Esophagus squamous epithelium (tissue), 4 donors: ENCODE measurements around the gene TNK1.

Experiments used
- CTCF ChIP-seq, 6 experiments: fragments of 450-650 bp in 4 of 6; fragments of 200-600 bp in 2 of 6; sonication (generic) in 2 of 6; IDR thresholded peaks; one replicate each; pipeline ENCODE4 v1.5.1; 2016 to 2019; ENCODE audit warnings: antibody characterized with exemption in 6 of 6, mild to moderate bottlenecking in 4 of 6, moderate library complexity in 4 of 6
- POLR2A ChIP-seq, 4 donors: fragments of 450-650 bp; IDR thresholded peaks; one replicate each; pipeline ENCODE4 v1.6.1; 2017; ENCODE audit warnings: antibody characterized with exemption in 4 of 4, mild to moderate bottlenecking in 4 of 4, moderate library complexity in 3 of 4

GRCh38 chr17:7374353-7374752 lies 6.5 kb upstream of the TNK1 start:
- no peak for TF ChIP-seq CTCF (IDR thresholded peaks at IDR 0.05)
- no peak for TF ChIP-seq POLR2A (IDR thresholded peaks at IDR 0.05)
